Ovary (tissue), 9 donors: ENCODE results near the gene ZC3H7B. TPM values are rescaled to one million over a fixed set of nuclear protein-coding genes. Genes with fewer than 3 reads are reported as not detected.

Source experiments
- DNase-seq, 5 donors: peaks; one replicate each; pipeline ENCODE4 v3.0.0-alpha.2; 2019 to 2020
- H3K27ac ChIP-seq, 2 donors: fragments of 200-600 bp; one replicate each; pipeline versions ENCODE4 v1.5.1 to v1.8.0; 2019 to 2022
- H3K27me3 ChIP-seq: fragments of 200-600 bp; one replicate; pipeline ENCODE4 v1.8.0; 2022
- H3K36me3 ChIP-seq: fragments of 200-600 bp; sonication (generic); one replicate; pipeline ENCODE4 v1.5.1; 2019
- H3K4me1 ChIP-seq: one replicate; pipeline ENCODE4 v1.8.1; 2013; ENCODE audit warnings: mild to moderate bottlenecking, moderate library complexity; ENCODE audit not compliant: insufficient read depth
- H3K4me3 ChIP-seq: fragments of 200-600 bp; sonication (generic); one replicate; pipeline ENCODE4 v1.5.1; 2017
- H3K9me3 ChIP-seq, 2 donors: fragments of 200-600 bp in 1 of 2; sonication (generic) in 1 of 2; one replicate each; pipeline versions ENCODE4 v1.5.1 to v1.8.1; 2013 to 2019; ENCODE audit warnings: mild to moderate bottlenecking in 1 of 2, moderate library complexity in 1 of 2
- EP300 ChIP-seq: sonication (generic); formaldehyde crosslinking; IDR thresholded peaks from one replicate; pipeline ENCODE4 v1.6.1; 2017; ENCODE audit warnings: antibody characterized with exemption
- POLR2A ChIP-seq: fragments of 450-650 bp; IDR thresholded peaks from one replicate; pipeline ENCODE4 v1.6.1; 2017; ENCODE audit warnings: antibody characterized with exemption, mild to moderate bottlenecking, moderate library complexity
- WGBS, 3 donors: extraction: QIAGEN DNeasy Blood & Tissue Kit in 1 of 3; methylation state at CpG; one replicate each; pipeline versions ENCODE4 v1.1.5 to v1.1.7; 2013 to 2017; 5-methylcytosine and 5-hydroxymethylcytosine counted together
- intact Hi-C, 4 donors: fragments of 100-400 bp; cut with DNase I; formaldehyde crosslinking; loops; one replicate each; pipeline versions ENCODE4 v1.11.0 to v1.15.1; 2022 to 2023
- polyA plus RNA-seq, 2 donors: library from polyadenylated mRNA; stranded (reverse); fragments of 200-250 nt in 1 of 2; fragments of 350-450 nt in 1 of 2; fragmentation: Illumina TruSeq in 1 of 2; extraction: RNeasy Lipid Tissue Mini Kit (QIAGEN cat#74804) in 1 of 2; gene quantifications; one replicate each; pipeline ENCODE4 v1.2.3, GENCODE V29; 2013 to 2014
- total RNA-seq, 7 donors: library from RNA; depleted of rRNA in 2 of 7; stranded (reverse); fragments of >200 nt in 2 of 7; fragmentation: NEBNext Ultra II Directional in 3 of 7; extraction: Animal tissue kit (Norgen Biotek cat#: 25700) in 3 of 7; gene quantifications; one replicate each; pipeline versions ENCODE4 v1.1.0 to v1.2.4, GENCODE V29; 2016 to 2023
- TF ChIP-seq, protein P1 (sequence below), 3 donors: fragments of 450-650 bp in 2 of 3; fragments of 200-600 bp in 1 of 3; IDR thresholded peaks; one replicate each; pipeline versions ENCODE4 v1.5.1 to v1.8.0; 2016 to 2022; ENCODE audit warnings: antibody characterized with exemption in 3 of 3, mild to moderate bottlenecking in 1 of 3
- donor health status: DM: no; HTN: no; CAD: no; lungs with moderate emphysema.
- donor health status: DM: no; HTN: no; CAD: no.
- donor health status: Bipolar disorder and iron deficiency.
- donor health status: DM: yes; HTN: yes; CAD: no.
- donor health status: DM: no; HTN: no; CAD: no.
- donor health status: DM: yes; HTN: yes; CAD: no.

ZC3H7B gene
- total and polyA plus RNA-seq, 9 donors, result 27.3 to 96.5 (median 73.2) TPM

GRCh38 chr22:41362615-41363014 is 61.3 kb downstream of the ZC3H7B start:
- Histone ChIP-seq H3K27me3 (no peaks in the 10 kb centered on the region), H3K27ac (no peak overlapping the region), H3K4me3 (no peak overlapping the region), H3K9me3 (no peaks in the 10 kb centered on the region), H3K4me1 (peaks cover 6% of the 10 kb centered on the region), H3K36me3 (no peaks in the 10 kb centered on the region)
- no peak for TF ChIP-seq POLR2A
- TF ChIP-seq, protein P1, sequence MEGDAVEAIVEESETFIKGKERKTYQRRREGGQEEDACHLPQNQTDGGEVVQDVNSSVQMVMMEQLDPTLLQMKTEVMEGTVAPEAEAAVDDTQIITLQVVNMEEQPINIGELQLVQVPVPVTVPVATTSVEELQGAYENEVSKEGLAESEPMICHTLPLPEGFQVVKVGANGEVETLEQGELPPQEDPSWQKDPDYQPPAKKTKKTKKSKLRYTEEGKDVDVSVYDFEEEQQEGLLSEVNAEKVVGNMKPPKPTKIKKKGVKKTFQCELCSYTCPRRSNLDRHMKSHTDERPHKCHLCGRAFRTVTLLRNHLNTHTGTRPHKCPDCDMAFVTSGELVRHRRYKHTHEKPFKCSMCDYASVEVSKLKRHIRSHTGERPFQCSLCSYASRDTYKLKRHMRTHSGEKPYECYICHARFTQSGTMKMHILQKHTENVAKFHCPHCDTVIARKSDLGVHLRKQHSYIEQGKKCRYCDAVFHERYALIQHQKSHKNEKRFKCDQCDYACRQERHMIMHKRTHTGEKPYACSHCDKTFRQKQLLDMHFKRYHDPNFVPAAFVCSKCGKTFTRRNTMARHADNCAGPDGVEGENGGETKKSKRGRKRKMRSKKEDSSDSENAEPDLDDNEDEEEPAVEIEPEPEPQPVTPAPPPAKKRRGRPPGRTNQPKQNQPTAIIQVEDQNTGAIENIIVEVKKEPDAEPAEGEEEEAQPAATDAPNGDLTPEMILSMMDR (IDR thresholded peaks at IDR 0.05), result no peak
- TF ChIP-seq EP300, result no peak
- DNase-seq, result no peak
- 82 to 88% (median 82%) methylated on average over 5 of the region's 5 CpGs for WGBS, 3 donors
- intact Hi-C loops, result no loop called here

- Histone ChIP-seq H3K9me3 (no peaks in the 10 kb centered on the region), H3K27ac (no peak overlapping the region), H3K36me3 (no peaks in the 10 kb centered on the region), H3K4me3 (no peak overlapping the region), H3K4me1 (peaks cover 15% of the 10 kb centered on the region), H3K27me3 (no peaks in the 10 kb centered on the region)
- TF ChIP-seq, protein P1 (IDR thresholded peaks at IDR 0.05), result no peak
- no peak for TF ChIP-seq EP300
- no peak for TF ChIP-seq POLR2A
- DNase-seq, result no peak
- intact Hi-C loops, result no loop called here
- WGBS, 3 donors, result 72 to 83% (median 77%) methylated on average over 6 of the region's 6 CpGs
Observed at GRCh38 chr22:41364233-41364632, 62.9 kb downstream of the ZC3H7B start.

DNA sequence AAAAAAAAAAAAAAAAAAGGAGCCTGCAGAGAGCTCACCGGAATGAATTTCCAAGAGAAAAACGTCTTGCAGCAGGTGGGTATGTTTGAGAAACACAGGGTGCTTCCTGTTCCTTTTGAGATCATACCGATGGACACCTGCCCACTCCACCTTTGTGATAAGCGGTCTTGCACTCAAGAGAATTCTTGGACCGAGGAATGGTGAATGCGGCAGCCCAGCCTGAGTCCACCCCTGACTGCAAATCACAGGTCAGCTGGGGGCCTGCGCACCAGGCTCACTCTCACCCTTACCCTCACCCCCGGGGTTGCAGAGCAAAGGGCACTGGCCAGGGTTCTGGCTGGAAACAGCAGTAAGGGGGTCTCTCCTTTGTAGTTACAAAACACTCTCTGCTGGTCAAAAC is 63.6 kb downstream of the ZC3H7B start:
- 37 to 48% (median 43%) methylated on average over 8 of the region's 8 CpGs for WGBS, 3 donors
- no peak overlapping the region for H3K4me3 ChIP-seq
- H3K4me1 ChIP-seq, result peaks cover 16% of the 10 kb centered on the region
- no peaks in the 10 kb centered on the region for H3K9me3 ChIP-seq
- TF ChIP-seq POLR2A (no peak), EP300 (no peak)
- TF ChIP-seq, protein P1 (IDR thresholded peaks at IDR 0.05), result no peak
- intact Hi-C loops, result no loop called here
- no peak for DNase-seq
- H3K36me3 ChIP-seq, result no peaks in the 10 kb centered on the region
- no peak overlapping the region for H3K27ac ChIP-seq
- H3K27me3 ChIP-seq, result no peaks in the 10 kb centered on the region

GRCh38 chr22:41365425-41365824 is 64.1 kb downstream of the ZC3H7B start:
- Histone ChIP-seq H3K27ac (no peak overlapping the region), H3K9me3 (no peaks in the 10 kb centered on the region), H3K4me1 (peaks cover 16% of the 10 kb centered on the region), H3K4me3 (no peak overlapping the region), H3K27me3 (no peaks in the 10 kb centered on the region), H3K36me3 (no peaks in the 10 kb centered on the region)
- intact Hi-C loops, result no loop called here
- WGBS, 3 donors, result 64 to 71% (median 65%) methylated on average over 5 of the region's 5 CpGs
- DNase-seq, result no peak
- no peak for TF ChIP-seq EP300
- TF ChIP-seq POLR2A, result no peak
- TF ChIP-seq, protein P1 (IDR thresholded peaks at IDR 0.05), result no peak
